Testis (tissue), 2 donors: ENCODE measurements around the gene FREY1.

Experiments used
- CTCF ChIP-seq, 3 experiments: fragments of 450-650 bp in 2 of 3; fragments of 200-600 bp in 1 of 3; sonication (generic) in 1 of 3; IDR thresholded peaks; one replicate each; pipeline ENCODE4 v1.5.1; 2016 to 2019; ENCODE audit warnings: antibody characterized with exemption in 3 of 3, mild to moderate bottlenecking in 2 of 3, moderate library complexity in 1 of 3
- POLR2A ChIP-seq: fragments of 450-650 bp; IDR thresholded peaks from one replicate; pipeline ENCODE4 v1.6.1; 2017; ENCODE audit warnings: antibody characterized with exemption, mild to moderate bottlenecking, moderate library complexity

- no peak for TF ChIP-seq CTCF (IDR thresholded peaks at IDR 0.05)
- no peak for TF ChIP-seq POLR2A
Observed at GRCh38 chr11:45904309-45904915, 2.7 kb downstream of the FREY1 start.
